Forelimb muscle (tissue), 1 donor: ENCODE measurements around the gene F12. TPM values are rescaled to one million over a fixed set of nuclear protein-coding genes. Genes with fewer than 3 reads are reported as not detected.
"Not testable (repeated sequence)": the region's sequence is repeated elsewhere in the genome, so short reads cannot be mapped to it uniquely, and the experiment has no call there.

Experiments
- DNase-seq: peaks from one replicate; pipeline ENCODE4 v3.0.0-alpha.2; 2013; ENCODE audit warnings: low read depth
- polyA plus RNA-seq: library from polyadenylated mRNA; unstranded; fragments of 120-200 nt; gene quantifications from one replicate; pipeline ENCODE4 v1.2.1, GENCODE V29; 2013; ENCODE audit not compliant: insufficient read length

The F12 gene
- polyA plus RNA-seq, 1 donor, result 0.52 TPM

- DNase-seq, result no peak
Measured at GRCh38 chr5:177432839-177433657, 23.7 kb upstream of the F12 start.

GRCh38 chr5:177432143-177432838 lies 22.9 kb upstream of the F12 start:
- no peak for DNase-seq

GRCh38 chr5:177431317-177432142 lies 22.2 kb upstream of the F12 start:
- no peak for DNase-seq

GRCh38 chr5:177430972-177431316 lies 21.6 kb upstream of the F12 start:
- no peak for DNase-seq

GRCh38 chr5:177430140-177430951 lies 21.0 kb upstream of the F12 start:
- DNase-seq, result no peak

- DNase-seq, result no peak
Measured at GRCh38 chr5:177429248-177430040, 20.1 kb upstream of the F12 start.

GRCh38 chr5:177428574-177429217 lies 19.3 kb upstream of the F12 start:
- DNase-seq, result no peak

GRCh38 chr5:177427919-177428573 lies 18.7 kb upstream of the F12 start:
- DNase-seq, result no peak

GRCh38 chr5:177427211-177427822 lies 18.0 kb upstream of the F12 start:
- no peak for DNase-seq

GRCh38 chr5:177426566-177427210 lies 17.3 kb upstream of the F12 start, which contains the start of gene GRK6:
Gene GRK6, plus strand, starts transcription at chr5:177426676. Its CDS starts 170 bp downstream, at chr5:177426846.
- DNase-seq, result no peak

- DNase-seq, result peak; percentile 99
Measured at GRCh38 chr5:177425801-177426565, 16.6 kb upstream of the F12 start.

- DNase-seq, result no peak
Measured at GRCh38 chr5:177425196-177425800, 15.9 kb upstream of the F12 start.

GRCh38 chr5:177423671-177424070 lies 14.3 kb upstream of the F12 start:
- DNase-seq, result no peak

- DNase-seq, result no peak
Measured at GRCh38 chr5:177421062-177421798, 11.9 kb upstream of the F12 start.

- not testable (repeated sequence) for DNase-seq
Measured at GRCh38 chr5:177420472-177420871, 11.1 kb upstream of the F12 start.

GRCh38 chr5:177419046-177419445 lies 9.7 kb upstream of the F12 start:
- no peak for DNase-seq

GRCh38 chr5:177417081-177417480 lies 7.7 kb upstream of the F12 start:
- DNase-seq, result not testable (repeated sequence)
